ENCODE results near the gene S100A14.

GRCh38 chr1:153585006-153585405, 31.1 kb downstream of the S100A14 start:
- TF ChIP-seq CTCF (CRISPR knock-in tag; IDR thresholded peaks at IDR 0.05) = no peak
- TF ChIP-seq NCOA2 (CRISPR knock-in tag; IDR thresholded peaks at IDR 0.05) = no peak
- no peak for TF ChIP-seq EZH2 (conservative IDR thresholded peaks at IDR 0.05; ENCODE audit: low read depth, low read length)
- no peak for TF ChIP-seq IKZF1 (IDR thresholded peaks at IDR 0.05)
- no peak for TF ChIP-seq JUND (CRISPR knock-in tag; IDR thresholded peaks at IDR 0.05)
- TF ChIP-seq ZBTB7B (CRISPR knock-in tag; IDR thresholded peaks at IDR 0.05) = no peak
- no peak for TF ChIP-seq MAX (IDR thresholded peaks at IDR 0.05)
- no peak for TF ChIP-seq ELF1 (CRISPR knock-in tag; IDR thresholded peaks at IDR 0.05)

Measured in HepG2 (cell line).